Activated CD8-positive, alpha-beta memory T cell treated with anti-CD3 and anti-CD28 coated beads, Interleukin-2, amount 50 U/mL, for 24 hours (primary cell): ENCODE data around the gene HEATR9.

Experiments
- DNase-seq: peaks from one replicate; pipeline ENCODE4 v3.0.0-alpha.2; 2020; ENCODE audit errors: extremely low read depth

The HEATR9 gene

GRCh38 chr17:35893751-35894150, 25.1 kb upstream of the HEATR9 start:
- no peak for DNase-seq

- no peak for DNase-seq
Observed at GRCh38 chr17:35892091-35893035, 23.7 kb upstream of the HEATR9 start.

GRCh38 chr17:35891269-35891668, 22.6 kb upstream of the HEATR9 start:
- no peak for DNase-seq

GRCh38 chr17:35890774-35891155, 22.1 kb upstream of the HEATR9 start:
- no peak for DNase-seq

DNA sequence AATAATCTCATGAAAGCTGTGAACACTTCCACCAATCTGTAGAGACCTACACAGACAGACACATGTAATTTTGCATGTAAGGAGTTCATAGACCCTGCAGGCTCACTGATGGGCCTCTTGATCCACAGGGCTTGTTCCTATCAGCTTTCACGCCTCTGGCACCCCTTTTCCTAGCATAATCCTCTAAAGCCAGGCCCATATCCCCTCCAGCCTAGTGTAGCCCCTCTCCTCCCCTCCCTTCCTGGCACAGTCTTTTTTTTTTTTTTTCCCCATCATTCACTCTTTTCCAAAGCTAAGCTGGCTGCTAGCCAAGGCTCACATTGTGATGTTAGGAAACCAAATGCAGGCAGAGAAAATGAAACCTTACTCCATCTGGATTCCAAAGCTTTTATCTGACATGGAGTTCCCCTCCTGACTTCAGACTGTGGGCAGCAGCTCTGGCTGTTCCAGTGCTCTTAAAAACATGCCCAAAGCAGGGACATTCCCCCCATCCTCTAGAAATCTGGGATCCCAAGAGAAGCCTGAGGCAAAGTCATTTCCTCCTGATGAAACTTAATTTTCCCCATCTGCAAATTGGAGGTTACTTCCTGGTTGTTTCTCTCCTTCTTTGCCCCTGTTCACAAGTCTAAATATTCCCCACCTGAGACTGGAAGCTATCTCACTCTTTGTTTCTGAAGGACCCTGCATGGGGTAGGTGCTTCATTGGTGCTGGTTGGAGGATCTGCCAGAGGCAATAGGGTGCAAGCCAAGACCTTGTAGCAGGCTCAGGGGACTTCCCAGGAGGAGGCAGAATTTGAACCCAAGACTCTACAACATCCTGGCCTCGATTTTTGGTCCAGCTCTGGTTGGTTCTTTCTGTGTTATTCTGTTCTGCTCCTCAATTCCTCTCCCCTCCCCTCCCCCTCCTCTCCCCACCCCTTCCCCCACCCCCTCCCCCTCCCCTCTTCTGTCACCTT, 21.4 kb upstream of the HEATR9 start:
- DNase-seq, result no peak

GRCh38 chr17:35889241-35889640, 20.6 kb upstream of the HEATR9 start:
- no peak for DNase-seq

DNA sequence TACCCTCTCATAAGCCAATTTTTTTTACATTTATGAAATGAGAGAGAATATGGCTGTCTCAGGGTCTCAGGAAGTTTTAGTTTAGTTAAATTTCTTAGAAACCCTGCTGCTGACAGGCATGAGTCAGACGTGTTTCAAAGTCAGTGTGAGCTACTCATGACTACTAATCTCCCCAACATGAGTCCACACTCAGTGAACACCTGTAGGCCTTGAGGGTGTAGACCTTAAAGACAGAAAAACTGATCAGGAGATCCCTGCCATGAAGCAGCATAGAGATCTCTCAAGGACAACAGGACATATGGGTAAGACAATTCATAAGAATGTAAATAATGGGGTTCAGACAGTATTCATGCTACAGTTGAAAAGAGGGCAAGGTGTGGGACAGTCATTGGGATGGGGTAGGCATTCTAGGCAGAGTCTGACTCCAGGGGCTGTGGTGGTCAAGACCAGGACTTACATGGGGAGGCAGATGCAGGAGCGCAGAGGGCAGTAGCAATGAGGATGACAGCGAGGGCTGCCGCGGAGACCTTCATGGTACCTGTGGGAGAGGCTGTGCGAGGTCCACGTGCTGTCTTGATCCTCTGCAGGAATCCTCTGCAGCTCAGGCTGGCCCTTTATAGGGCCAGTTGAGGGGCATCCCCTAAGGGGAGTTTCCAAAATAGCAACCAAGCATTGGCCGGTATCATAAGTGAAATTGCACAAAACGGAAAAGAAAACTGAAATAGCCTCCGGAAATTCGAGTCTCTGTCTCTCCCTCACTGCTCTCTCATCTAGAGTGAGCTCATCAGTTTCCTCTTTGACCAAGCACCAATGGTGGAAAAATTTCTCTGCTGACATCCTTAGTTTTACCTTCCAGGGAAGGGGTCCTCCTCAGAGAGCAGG, 11.3 kb upstream of the HEATR9 start, which contains the start of gene CCL5:
Gene CCL5, minus strand, starts transcription at position 588 of the 882 bp plus-strand sequence.
- no peak for DNase-seq

- DNase-seq, result no peak
Observed at GRCh38 chr17:35878361-35878760, 9.7 kb upstream of the HEATR9 start.

- DNase-seq, result no peak
Observed at GRCh38 chr17:35877345-35878029, 8.8 kb upstream of the HEATR9 start.

- no peak for DNase-seq
Observed at GRCh38 chr17:35876534-35876933, 7.8 kb upstream of the HEATR9 start.

- DNase-seq, result no peak
Observed at GRCh38 chr17:35875800-35876139, 7.1 kb upstream of the HEATR9 start.

DNA sequence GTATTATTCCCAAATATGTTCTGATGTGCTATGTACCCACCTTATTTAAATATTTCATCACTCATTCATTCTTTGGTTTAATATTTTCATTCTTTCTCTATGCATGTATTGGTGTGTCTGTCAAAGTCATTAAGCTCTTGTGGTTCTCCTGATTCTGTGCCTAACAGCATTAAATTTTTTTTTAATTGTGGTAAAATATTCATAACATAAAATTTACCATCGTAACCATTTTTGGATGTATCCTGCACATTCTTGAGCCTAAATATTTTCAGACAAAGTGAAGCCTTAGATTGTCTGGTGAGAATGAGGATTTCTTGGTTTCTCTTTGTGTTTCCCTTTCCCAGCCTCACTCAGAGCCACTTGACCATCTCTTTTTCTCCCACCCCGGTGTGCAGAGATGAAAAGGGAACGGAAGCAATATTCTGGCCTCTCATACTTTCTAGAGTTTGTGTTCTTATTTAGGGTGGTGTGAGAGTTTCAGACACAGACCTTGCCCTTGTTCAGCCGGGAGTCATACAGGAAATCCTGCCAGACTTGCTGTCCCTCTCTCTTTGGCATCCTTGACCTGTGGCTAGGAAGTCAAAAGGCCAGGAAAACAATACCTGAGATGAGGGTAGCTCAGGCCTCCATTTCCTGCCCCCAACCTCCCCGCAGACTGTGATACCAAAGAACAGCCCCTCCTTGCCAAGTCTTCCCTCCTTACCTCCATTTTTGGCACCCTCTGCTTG, 6.5 kb upstream of the HEATR9 start:
- DNase-seq, result no peak

GRCh38 chr17:35872196-35872980, 3.7 kb upstream of the HEATR9 start:
- DNase-seq, result no peak

- DNase-seq, result no peak
Observed at GRCh38 chr17:35870906-35871819, 2.5 kb upstream of the HEATR9 start.

- no peak for DNase-seq
Observed at GRCh38 chr17:35867574-35867973, 1.1 kb downstream of the HEATR9 start.

DNA sequence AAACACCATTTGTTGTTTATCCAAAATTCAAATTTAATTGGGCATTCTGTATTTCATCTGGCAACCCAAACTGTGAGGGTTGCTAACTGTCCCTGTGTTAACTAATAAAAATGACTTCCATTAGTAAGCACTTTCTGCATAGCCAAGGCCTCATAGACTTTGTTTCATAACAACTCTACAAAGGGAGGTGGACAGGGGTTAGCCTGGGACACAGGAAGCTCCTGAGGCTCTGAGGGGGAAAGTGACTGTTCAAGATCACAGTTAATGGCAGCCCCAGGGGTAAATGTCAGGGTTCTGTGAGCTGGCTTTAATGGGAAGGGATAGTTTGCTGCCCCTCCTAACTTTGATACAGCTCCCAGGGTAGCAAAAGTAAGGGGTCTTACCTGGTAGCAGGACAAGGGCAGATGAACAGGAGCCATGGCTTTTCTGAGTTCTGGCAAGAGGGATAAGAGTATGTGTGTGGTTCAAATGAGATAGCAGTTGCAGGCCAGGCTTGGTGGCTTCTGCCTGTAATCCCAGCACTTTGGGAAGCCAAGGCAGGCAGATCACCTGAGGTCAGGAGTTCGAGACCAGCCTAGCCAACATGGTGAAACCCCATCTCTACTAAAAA, 2.2 kb downstream of the HEATR9 start:
- DNase-seq, result no peak

GRCh38 chr17:35865412-35866340, 3.0 kb downstream of the HEATR9 start:
- DNase-seq, result no peak
